AG04449 (cell line): Measurements from ENCODE around the gene NEURL4.

ENCODE experiments used
- CTCF ChIA-PET: fragments of 350-600 bp; formaldehyde crosslinking; extraction: SDS; loops from one replicate; lab custom pipeline; 2021; ENCODE audit warnings: antibody characterized with exemption; lab: Yijun Ruan, JAX
- POLR2A ChIA-PET: fragments of 400-600, 350-600 bp; formaldehyde crosslinking; extraction: SDS; loops from one replicate; lab custom pipeline; 2020; ENCODE audit warnings: antibody characterized with exemption, inconsistent platforms; lab: Yijun Ruan, JAX
- DNase-seq: peaks from one replicate; pipeline ENCODE4 v3.0.0-alpha.2; 2010; ENCODE audit warnings: low read depth, low spot score
- H3K4me3 ChIP-seq: 2 replicates; pipeline ENCODE4 v1.5.1; 2011; ENCODE audit warnings: low read depth, mild to moderate bottlenecking, control low read depth, low read length
- TF ChIP-seq, protein P1 (sequence below): IDR thresholded peaks from one replicate; pipeline ENCODE4 v1.5.1; 2011; ENCODE audit warnings: mild to moderate bottlenecking, moderate library complexity, low read length, control low read depth, inconsistent platforms; ENCODE audit not compliant: insufficient read depth; ENCODE audit errors: missing control alignments

NEURL4 gene

DNA sequence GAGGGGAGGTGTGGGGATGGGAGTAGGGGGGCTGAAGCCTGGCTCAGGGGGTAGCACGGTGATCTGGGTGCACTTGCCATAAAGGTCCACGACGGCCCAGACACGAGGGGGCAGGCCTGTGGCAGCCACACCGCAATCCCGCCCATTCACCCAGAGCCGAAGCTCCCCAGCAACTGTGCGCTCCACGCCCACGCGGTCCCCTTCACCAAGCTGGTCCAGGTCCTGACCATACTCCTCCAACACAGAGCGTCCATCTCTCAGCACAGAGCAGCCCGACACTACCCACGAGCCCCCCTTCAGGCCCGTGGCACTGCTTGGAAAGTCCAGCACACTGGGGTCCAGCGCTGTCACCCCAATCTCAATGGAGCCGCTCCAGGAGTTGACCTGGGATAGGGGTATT is 1.6 kb downstream of the NEURL4 start:
- TF ChIP-seq, protein P1, sequence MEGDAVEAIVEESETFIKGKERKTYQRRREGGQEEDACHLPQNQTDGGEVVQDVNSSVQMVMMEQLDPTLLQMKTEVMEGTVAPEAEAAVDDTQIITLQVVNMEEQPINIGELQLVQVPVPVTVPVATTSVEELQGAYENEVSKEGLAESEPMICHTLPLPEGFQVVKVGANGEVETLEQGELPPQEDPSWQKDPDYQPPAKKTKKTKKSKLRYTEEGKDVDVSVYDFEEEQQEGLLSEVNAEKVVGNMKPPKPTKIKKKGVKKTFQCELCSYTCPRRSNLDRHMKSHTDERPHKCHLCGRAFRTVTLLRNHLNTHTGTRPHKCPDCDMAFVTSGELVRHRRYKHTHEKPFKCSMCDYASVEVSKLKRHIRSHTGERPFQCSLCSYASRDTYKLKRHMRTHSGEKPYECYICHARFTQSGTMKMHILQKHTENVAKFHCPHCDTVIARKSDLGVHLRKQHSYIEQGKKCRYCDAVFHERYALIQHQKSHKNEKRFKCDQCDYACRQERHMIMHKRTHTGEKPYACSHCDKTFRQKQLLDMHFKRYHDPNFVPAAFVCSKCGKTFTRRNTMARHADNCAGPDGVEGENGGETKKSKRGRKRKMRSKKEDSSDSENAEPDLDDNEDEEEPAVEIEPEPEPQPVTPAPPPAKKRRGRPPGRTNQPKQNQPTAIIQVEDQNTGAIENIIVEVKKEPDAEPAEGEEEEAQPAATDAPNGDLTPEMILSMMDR, result no peak
- no peak for DNase-seq
- ChIA-PET CTCF (interaction anchor here (1.0 to 4.9 kb wide), 5 partner anchors 9 to 233 kb away, joined by 3 to 39 read pairs (median 20); partner anchors contain the start of genes ACAP1, GPS2 and SENP3), POLR2A (interaction anchor here (1.4 kb wide), 1 partner anchor 14 kb away, joined by 4 read pairs; no protein-coding TSS in a partner anchor)
- no peak overlapping the region for H3K4me3 ChIP-seq

DNA sequence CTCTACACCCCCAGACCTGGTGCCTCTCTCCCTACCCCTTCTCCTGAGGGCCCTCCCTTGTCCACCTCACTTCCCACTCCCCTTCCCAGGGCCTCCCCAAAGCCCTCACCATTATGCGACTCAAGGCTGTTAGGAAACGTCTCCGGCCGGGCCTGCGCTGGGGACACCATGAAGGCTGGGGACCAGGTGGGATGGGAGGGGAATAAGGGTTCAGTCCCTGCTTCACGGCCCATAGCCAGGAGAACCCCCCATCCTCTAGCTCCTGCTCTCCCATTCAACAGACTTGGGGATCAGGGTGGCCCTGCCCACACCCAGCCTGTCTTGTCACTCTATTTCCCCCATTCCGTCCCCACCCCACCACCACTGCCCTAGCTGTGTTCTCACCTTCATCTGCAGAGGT is 2.1 kb downstream of the NEURL4 start:
- H3K4me3 ChIP-seq, result no peak overlapping the region
- TF ChIP-seq, protein P1, result no peak
- no peak for DNase-seq
- POLR2A ChIA-PET, result no interaction called here
- CTCF ChIA-PET, result interaction anchor here (1.0 to 4.9 kb wide), 6 partner anchors 9 to 234 kb away, joined by 3 to 39 read pairs (median 19); partner anchors contain the start of genes ACAP1, GPS2 and SENP3

DNA sequence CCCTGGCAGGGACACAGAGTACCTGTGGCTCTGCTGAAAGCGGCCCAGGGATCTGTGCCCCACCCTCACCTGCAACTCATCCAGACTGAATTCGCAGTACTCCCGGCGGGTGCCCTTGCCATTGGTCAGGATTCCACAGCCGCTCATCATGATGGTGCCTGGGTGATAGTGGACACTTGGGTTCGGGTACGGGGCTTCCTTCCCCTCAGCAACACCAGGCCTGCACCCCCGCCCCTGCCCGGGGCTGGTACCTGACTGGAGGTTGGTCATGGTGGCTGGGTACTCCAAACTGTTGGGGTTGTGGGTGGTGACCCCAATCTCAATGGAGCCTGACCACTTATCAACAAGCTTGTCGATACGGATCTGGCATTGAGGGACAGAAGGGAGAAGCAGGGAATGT is 2.9 kb downstream of the NEURL4 start:
- no peak for DNase-seq
- POLR2A ChIA-PET, result no interaction called here
- CTCF ChIA-PET, result interaction anchor here (1.3 to 4.9 kb wide), 6 partner anchors 10 to 263 kb away, joined by 3 to 39 read pairs (median 19); partner anchors contain the start of genes ACAP1, GPS2 and SENP3
- no peak overlapping the region for H3K4me3 ChIP-seq
- TF ChIP-seq, protein P1, result no peak

DNA sequence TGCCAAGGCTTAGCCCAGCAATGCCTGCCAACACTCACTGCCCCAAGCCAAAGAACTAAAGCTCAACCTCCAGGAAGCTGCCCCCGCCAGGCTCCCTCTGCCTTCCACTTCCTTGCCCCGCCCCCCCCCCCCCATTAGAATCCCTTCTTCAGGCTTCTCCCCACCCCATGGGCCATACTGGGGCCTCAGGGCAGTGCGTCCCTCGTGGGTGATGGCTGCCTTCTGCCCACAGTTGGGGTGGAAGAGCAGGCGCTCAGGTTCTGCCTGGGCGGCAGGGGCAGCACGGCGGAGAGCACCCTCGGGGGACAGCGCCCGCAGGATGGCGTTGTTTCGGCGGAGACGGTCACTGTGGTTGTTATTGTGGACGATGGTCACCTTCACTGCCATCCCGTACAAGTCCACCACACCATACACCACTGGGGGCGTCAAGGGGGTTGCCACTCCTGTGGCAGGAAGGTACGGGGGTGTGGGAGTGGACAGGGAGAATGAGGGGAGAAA is 4.1 kb downstream of the NEURL4 start:
- ChIA-PET CTCF (interaction anchor here (0.6 to 4.9 kb wide), 15 partner anchors 9 to 362 kb away, joined by 3 to 39 read pairs (median 4); partner anchors contain the start of genes ACAP1, GPS2, SENP3 and SLC16A13), POLR2A (interaction anchor here (1.1 kb wide), 1 partner anchor 250 kb away, joined by 3 read pairs; no protein-coding TSS in a partner anchor)
- no peak for DNase-seq

DNA sequence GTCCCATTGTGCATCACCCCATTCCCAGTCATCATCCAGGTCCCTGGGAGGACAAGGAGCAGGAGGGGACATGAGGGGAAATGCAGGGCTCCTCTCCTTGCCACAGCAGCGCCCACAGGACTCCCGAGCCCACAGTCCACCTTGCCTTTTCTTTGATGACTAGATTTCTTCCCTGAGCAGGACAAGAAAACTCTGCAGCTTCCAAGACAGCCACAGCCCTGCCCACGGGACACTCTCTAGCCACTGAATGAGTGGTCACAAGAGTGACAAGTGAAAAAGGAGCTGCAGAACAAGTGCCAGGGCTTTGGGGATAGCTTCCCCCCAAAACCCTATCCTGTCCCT is 4.7 kb downstream of the NEURL4 start:
- CTCF ChIA-PET, result interaction anchor here (0.6 to 4.9 kb wide), 15 partner anchors 9 to 362 kb away, joined by 3 to 39 read pairs (median 4); partner anchors contain the start of genes ACAP1, GPS2, SENP3 and SLC16A13
- POLR2A ChIA-PET, result interaction anchor here (1.1 kb wide), 1 partner anchor 251 kb away, joined by 3 read pairs; no protein-coding TSS in a partner anchor
- no peak overlapping the region for H3K4me3 ChIP-seq
- TF ChIP-seq, protein P1, result no peak
- DNase-seq, result no peak

More for the DNA sequence above, 4.1 kb downstream of the NEURL4 start:
- TF ChIP-seq, protein P1, result no peak
- no peak overlapping the region for H3K4me3 ChIP-seq
